Chondrocyte (in vitro differentiated cells): ENCODE data around the gene SAP30L. TPM values are rescaled to one million over a fixed set of nuclear protein-coding genes. Genes with fewer than 3 reads are reported as not detected.

ENCODE experiments used
- DNase-seq: peaks from one replicate; pipeline ENCODE4 v3.0.0; 2021; ENCODE audit warnings: mixed read lengths, low spot score
- H3K27ac Mint-ChIP-seq: one replicate; pipeline ENCODE4 v1.8.0; 2021; ENCODE audit warnings: mild to moderate bottlenecking, moderate library complexity, mixed read lengths; ENCODE audit not compliant: unreplicated experiment
- H3K27me3 Mint-ChIP-seq: 2 replicates; pipeline ENCODE4 v1.8.0; 2021; ENCODE audit warnings: low read depth, mixed read lengths
- H3K36me3 Mint-ChIP-seq: 2 replicates; pipeline ENCODE4 v1.8.0; 2021; ENCODE audit warnings: low read depth, mixed read lengths
- H3K4me1 Mint-ChIP-seq: 2 replicates; pipeline ENCODE4 v1.8.0; 2021; ENCODE audit warnings: low read depth, mild to moderate bottlenecking, mixed read lengths
- H3K4me3 Mint-ChIP-seq: one replicate; pipeline ENCODE4 v1.8.0; 2021; ENCODE audit warnings: mild to moderate bottlenecking, moderate library complexity, mixed read lengths; ENCODE audit not compliant: unreplicated experiment
- H3K9me3 Mint-ChIP-seq: 2 replicates; pipeline ENCODE4 v1.8.0; 2021; ENCODE audit warnings: low read depth, mixed read lengths
- total RNA-seq: library from RNA; stranded (reverse); gene quantifications from 3 replicates; pipeline ENCODE4 v1.2.1, GENCODE V29; 2021
- TF ChIP-seq, protein P1 (sequence below): fragments of 200-600 bp; sonication (generic); IDR thresholded peaks from 2 replicates; pipeline ENCODE4 v1.5.0; 2021; ENCODE audit warnings: antibody characterized with exemption, mild to moderate bottlenecking, moderate library complexity

Gene SAP30L
- total RNA-seq, 1 donor from 2014 or later: 33.8 TPM

DNA sequence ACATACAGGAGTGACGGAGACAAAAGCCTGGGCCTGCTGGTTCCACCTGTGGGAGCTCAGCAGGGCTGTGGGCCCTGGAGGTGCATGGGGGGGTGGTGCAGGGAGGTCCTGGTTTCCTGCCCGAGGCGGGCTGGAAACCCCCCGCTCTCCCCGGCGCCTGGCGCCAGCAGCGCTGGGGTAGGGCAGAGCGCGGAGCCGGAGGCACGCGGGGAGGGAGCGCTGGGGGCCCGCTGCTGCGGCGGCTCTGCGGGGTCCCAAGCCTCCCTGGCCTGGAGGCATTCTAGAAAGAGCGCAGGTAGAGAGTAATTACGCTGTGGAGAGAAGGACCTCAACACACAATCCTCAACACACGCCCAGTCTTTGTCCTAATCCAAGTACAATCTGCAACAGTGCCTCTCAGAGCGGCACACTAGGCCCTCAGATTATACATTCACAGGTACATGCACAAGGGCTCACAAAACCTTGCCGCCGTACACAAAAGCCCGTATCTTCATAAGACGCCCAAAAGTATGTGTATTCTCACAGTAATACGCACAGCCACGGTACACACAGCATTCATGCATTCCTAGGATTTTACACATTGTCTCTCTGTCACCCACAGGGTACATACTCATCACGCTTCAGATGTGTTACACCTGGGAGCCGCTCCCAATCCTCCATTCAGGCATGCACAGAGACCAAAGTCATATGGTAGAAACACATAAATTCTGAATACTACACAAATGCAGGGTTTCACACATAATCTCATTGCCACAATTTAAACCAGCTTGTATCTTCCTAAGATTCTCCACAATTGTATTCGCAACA, 34.4 kb downstream of the SAP30L start:
- no peak overlapping the region for H3K4me3 Mint-ChIP-seq
- H3K9me3 Mint-ChIP-seq: no peaks in the 10 kb centered on the region
- peaks cover 90% of the 10 kb centered on the region for H3K27me3 Mint-ChIP-seq
- H3K27ac Mint-ChIP-seq: no peak overlapping the region
- H3K36me3 Mint-ChIP-seq: no peaks in the 10 kb centered on the region
- DNase-seq: no peak
- TF ChIP-seq, protein P1, sequence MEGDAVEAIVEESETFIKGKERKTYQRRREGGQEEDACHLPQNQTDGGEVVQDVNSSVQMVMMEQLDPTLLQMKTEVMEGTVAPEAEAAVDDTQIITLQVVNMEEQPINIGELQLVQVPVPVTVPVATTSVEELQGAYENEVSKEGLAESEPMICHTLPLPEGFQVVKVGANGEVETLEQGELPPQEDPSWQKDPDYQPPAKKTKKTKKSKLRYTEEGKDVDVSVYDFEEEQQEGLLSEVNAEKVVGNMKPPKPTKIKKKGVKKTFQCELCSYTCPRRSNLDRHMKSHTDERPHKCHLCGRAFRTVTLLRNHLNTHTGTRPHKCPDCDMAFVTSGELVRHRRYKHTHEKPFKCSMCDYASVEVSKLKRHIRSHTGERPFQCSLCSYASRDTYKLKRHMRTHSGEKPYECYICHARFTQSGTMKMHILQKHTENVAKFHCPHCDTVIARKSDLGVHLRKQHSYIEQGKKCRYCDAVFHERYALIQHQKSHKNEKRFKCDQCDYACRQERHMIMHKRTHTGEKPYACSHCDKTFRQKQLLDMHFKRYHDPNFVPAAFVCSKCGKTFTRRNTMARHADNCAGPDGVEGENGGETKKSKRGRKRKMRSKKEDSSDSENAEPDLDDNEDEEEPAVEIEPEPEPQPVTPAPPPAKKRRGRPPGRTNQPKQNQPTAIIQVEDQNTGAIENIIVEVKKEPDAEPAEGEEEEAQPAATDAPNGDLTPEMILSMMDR: no peak
- peaks cover 26% of the 10 kb centered on the region for H3K4me1 Mint-ChIP-seq

DNA sequence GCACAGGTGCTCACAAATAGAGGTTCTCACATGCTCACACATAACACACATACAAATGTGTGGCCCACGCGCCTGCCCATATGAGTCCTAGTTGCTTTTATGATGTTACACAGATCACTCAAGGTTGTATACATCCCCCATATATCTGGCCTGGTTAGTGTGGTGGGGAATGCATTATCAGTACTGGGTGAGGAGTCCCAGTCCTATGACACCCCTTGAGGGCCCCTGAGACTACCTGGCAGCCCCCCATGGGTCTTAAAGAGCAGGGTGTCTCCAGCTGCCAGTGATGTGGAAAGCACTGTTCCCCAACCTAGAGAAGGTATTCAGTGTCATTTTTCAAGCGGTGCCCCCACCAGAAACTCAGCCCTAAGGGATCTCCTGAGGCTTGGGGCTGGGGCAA, 35.0 kb downstream of the SAP30L start:
- TF ChIP-seq, protein P1: no peak
- Mint-ChIP-seq H3K9me3 (no peaks in the 10 kb centered on the region), H3K27me3 (peaks cover 91% of the 10 kb centered on the region), H3K27ac (no peak overlapping the region), H3K4me1 (peaks cover 23% of the 10 kb centered on the region), H3K4me3 (no peak overlapping the region), H3K36me3 (no peaks in the 10 kb centered on the region)
- DNase-seq: no peak

DNA sequence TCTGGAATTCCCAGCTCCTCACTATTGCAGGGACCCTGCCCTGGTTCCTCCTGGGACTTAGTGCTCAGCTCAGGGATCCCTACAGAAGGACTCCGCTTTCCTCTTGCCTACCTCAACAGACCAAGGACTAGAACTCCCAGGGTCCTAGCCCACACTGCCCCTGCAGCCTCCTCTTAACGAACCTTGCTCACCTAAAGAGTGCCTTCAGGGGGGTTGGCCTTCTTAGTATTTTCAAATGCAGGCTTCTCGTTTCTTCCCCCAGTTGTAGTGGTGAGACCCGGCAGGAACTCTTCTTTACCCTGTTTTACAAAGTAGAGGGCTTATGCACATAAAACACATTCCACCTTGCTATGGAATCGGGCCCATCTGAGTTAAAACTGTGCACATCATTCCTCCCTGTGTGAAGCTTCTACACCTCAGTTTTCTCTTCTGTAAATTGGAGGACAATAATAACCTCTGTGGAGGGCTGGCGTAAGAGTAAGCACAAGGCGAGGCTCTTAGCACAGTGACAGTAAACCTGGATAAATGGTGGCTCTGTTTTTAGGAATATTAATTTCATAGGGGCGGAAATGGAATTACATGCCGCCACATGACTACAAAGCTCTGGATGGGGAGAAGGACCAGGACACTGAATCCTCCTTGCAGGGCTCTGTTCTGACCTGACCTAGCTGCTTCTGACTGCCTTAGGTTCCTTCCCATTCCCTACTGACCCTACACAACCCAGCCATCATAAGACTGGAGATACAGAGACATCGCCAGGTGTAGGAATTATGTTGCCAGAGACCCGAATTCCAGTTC, 36.0 kb downstream of the SAP30L start:
- Mint-ChIP-seq H3K27ac (no peak overlapping the region), H3K27me3 (peaks cover 91% of the 10 kb centered on the region), H3K4me1 (peaks cover 18% of the 10 kb centered on the region), H3K36me3 (no peaks in the 10 kb centered on the region), H3K4me3 (no peak overlapping the region), H3K9me3 (no peaks in the 10 kb centered on the region)
- no peak for DNase-seq
- TF ChIP-seq, protein P1: no peak

DNA sequence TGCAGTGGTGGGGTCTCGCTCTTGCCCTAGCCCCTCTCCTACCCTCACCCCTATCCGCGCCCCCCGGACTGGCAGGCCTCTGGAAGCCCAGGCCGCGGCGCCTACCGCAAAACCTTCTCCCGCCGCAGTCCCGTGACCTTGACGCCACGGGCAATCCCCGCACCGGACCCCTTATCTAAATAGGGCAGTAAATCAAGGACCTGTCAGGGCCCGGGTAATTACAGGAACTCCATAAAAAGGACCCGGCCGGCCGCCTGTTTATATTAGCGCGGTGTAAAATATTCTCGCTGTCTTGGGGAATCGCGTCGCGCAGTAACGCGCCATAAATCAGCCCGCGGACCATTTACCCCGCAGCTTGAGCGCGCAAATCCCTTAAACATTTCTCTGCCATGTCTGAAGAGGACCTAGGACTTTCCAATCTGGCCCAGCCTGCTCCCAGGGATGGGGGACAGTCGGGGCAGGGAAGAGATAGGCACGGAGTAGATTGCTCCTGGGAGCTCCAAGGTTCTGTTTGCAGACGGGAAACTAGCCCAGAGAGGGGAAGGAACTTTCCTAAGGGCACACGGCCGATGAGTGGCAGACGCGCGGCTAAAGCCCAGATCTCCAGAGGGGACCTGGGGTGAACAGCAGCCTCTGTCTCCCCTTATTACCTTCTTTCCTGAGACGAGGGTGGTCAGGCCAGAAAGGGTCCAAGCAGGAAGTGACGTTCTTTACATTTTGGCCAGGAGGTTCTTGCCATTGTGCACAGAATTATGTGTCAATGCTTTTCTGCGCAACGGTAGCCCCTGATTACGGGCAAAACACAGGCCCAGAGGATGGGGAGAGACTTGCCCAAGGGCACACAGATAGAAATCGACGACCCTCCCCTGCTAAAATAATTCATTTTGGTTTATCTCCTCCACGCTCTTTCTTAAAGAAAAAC, 37.0 kb downstream of the SAP30L start:
- H3K4me3 Mint-ChIP-seq: no peak overlapping the region
- TF ChIP-seq, protein P1: no peak
- peaks cover 10% of the 10 kb centered on the region for H3K4me1 Mint-ChIP-seq
- H3K27ac Mint-ChIP-seq: no peak overlapping the region
- H3K9me3 Mint-ChIP-seq: no peaks in the 10 kb centered on the region
- H3K27me3 Mint-ChIP-seq: peaks cover 91% of the 10 kb centered on the region
- no peak for DNase-seq
- H3K36me3 Mint-ChIP-seq: no peaks in the 10 kb centered on the region
